ENCODE measurements around the gene TENM4. TPM values are rescaled to one million over a fixed set of nuclear protein-coding genes. Genes with fewer than 3 reads are reported as not detected.

The TENM4 gene
- total and polyA plus RNA-seq, 2 experiments from 2014 or later: 19.0 to 105 TPM

GRCh38 chr11:78669249-78669648, 771.6 kb downstream of the TENM4 start:
- no peak for DNase-seq (ENCODE audit: low read depth in 1 of 2, low spot score in 1 of 2)
- Histone ChIP-seq H3K4me1 (ENCODE audit: low read depth) (no peaks in the 10 kb centered on the region), H3K36me3 (peaks cover 8% of the 10 kb centered on the region), H3K27ac (no peak overlapping the region), H3K27me3 (no peaks in the 10 kb centered on the region), H3K4me3 (no peak overlapping the region), H3K9me3 (ENCODE audit: low read depth) (no peaks in the 10 kb centered on the region)
- TF ChIP-seq CTCF (IDR thresholded peaks at IDR 0.05; ENCODE audit: low read depth, low read length): no peak

GRCh38 chr11:78667461-78667860, 773.4 kb downstream of the TENM4 start:
- no peak overlapping the region for H3K4me3 ChIP-seq
- TF ChIP-seq CTCF (IDR thresholded peaks at IDR 0.05; ENCODE audit: low read depth, low read length): no peak

GRCh38 chr11:78666675-78667160, 774.1 kb downstream of the TENM4 start:
- no peak for TF ChIP-seq CTCF (IDR thresholded peaks at IDR 0.05; ENCODE audit: low read depth, low read length)
- Histone ChIP-seq H3K36me3 (peaks cover 8% of the 10 kb centered on the region), H3K27me3 (no peaks in the 10 kb centered on the region), H3K4me3 (no peak overlapping the region), H3K9me3 (ENCODE audit: low read depth) (no peaks in the 10 kb centered on the region), H3K4me1 (ENCODE audit: low read depth) (no peaks in the 10 kb centered on the region), H3K27ac (no peak overlapping the region)
- DNase-seq (ENCODE audit: low read depth in 1 of 2, low spot score in 1 of 2): peak in 1 of 2 donors; percentile 51

More at GRCh38 chr11:78667461-78667860, 773.4 kb downstream of the TENM4 start:
- Histone ChIP-seq H3K27me3 (no peaks in the 10 kb centered on the region), H3K27ac (no peak overlapping the region), H3K36me3 (peaks cover 8% of the 10 kb centered on the region), H3K9me3 (ENCODE audit: low read depth) (no peaks in the 10 kb centered on the region), H3K4me1 (ENCODE audit: low read depth) (no peaks in the 10 kb centered on the region)
- no peak for DNase-seq (ENCODE audit: low read depth in 1 of 2, low spot score in 1 of 2)

GRCh38 chr11:78664636-78665035, 776.2 kb downstream of the TENM4 start:
- Histone ChIP-seq H3K36me3 (peaks cover 10% of the 10 kb centered on the region), H3K9me3 (ENCODE audit: low read depth) (no peaks in the 10 kb centered on the region), H3K4me1 (ENCODE audit: low read depth) (no peaks in the 10 kb centered on the region), H3K27ac (no peak overlapping the region), H3K27me3 (no peaks in the 10 kb centered on the region), H3K4me3 (no peak overlapping the region)
- TF ChIP-seq CTCF (IDR thresholded peaks at IDR 0.05; ENCODE audit: low read depth, low read length): no peak
- DNase-seq (ENCODE audit: low read depth in 1 of 2, low spot score in 1 of 2): no peak

GRCh38 chr11:78662811-78663210, 778.0 kb downstream of the TENM4 start:
- H3K27me3 ChIP-seq: no peaks in the 10 kb centered on the region
- no peak overlapping the region for H3K4me3 ChIP-seq
- no peaks in the 10 kb centered on the region for H3K9me3 ChIP-seq (ENCODE audit: low read depth)
- H3K4me1 ChIP-seq (ENCODE audit: low read depth): no peaks in the 10 kb centered on the region
- H3K27ac ChIP-seq: no peak overlapping the region
- no peak for DNase-seq (ENCODE audit: low read depth in 1 of 2, low spot score in 1 of 2)
- peaks cover 10% of the 10 kb centered on the region for H3K36me3 ChIP-seq
- TF ChIP-seq CTCF (IDR thresholded peaks at IDR 0.05; ENCODE audit: low read depth, low read length): no peak

GRCh38 chr11:78660471-78660870, 780.4 kb downstream of the TENM4 start:
- Histone ChIP-seq H3K27me3 (no peaks in the 10 kb centered on the region), H3K27ac (no peak overlapping the region), H3K4me3 (no peak overlapping the region), H3K4me1 (ENCODE audit: low read depth) (no peaks in the 10 kb centered on the region), H3K9me3 (ENCODE audit: low read depth) (no peaks in the 10 kb centered on the region), H3K36me3 (peaks cover 5% of the 10 kb centered on the region)
- DNase-seq (ENCODE audit: low read depth in 1 of 2, low spot score in 1 of 2): no peak
- no peak for TF ChIP-seq CTCF (IDR thresholded peaks at IDR 0.05; ENCODE audit: low read depth, low read length)

Data from cardiac muscle cell (in vitro differentiated cells and primary cell).